ENCODE results near the gene RPS6KA3.
"Not testable (repeated sequence)": the region's sequence is repeated elsewhere in the genome, so short reads cannot be mapped to it uniquely, and the experiment has no call there.

The RPS6KA3 gene

DNA sequence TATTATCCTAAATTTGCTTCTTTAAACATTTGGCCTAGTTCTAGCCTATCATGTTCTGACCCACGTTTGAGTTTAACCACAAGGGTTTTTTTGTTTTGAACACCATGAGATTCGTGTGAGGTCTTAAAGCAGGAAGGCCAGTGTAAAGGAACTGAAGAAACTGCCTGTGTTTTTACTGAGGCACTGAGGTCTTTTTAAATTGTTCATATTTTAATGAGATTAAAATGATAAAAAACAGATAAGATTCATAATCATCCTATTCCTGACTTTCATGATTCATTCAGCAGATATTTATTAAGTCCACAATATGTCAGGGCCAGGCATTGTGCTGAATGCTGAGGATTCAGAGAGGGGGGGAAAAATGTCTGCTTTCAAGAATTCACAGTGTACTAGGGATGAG is 3.2 kb downstream of the RPS6KA3 start:
- DNase-seq, result no peak

DNA sequence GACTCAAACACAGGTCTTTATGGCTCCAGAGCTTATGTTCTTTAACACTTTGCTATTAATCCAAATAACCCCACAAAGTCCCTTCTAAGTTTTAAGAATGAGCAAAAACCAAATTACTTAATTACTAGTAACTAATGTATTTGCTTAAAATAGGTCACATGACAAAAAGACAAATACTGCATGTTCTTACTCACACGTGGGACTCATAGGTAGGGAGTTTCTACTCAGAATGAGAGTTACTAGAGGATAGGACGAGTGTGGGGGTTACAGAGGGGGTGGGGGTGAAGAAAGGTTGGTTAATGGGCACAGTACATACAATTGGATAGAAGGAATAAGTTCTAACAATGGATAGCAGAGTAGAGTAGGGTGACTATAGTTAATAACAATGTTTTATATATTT is 5.8 kb downstream of the RPS6KA3 start:
- DNase-seq, result no peak

DNA sequence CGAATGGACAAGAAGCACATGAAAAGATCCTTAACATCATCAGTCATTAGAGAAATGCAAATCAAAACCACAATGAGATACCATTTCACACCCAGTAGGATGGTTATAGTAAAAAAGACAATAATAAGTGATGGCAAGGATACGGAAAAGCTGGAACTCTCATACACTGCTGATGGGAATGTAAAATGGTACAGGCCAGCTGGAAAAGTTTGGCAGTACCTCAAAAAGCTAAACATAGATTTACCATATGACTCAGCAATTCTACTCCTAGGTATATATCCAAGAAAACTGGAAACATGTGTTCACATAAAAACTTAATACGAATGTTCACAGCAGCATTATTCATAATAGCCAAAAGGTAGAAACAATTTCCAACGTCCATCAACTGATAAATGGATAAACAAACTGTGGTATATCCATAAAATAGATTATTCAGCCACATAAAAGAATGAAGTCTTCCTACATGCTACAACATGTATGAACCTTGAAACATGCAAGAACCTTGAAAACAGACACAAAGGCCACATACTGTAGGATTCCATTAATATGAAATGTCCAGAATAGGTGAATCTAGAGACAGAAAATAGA is 11.9 kb downstream of the RPS6KA3 start:
- DNase-seq, result no peak

DNA sequence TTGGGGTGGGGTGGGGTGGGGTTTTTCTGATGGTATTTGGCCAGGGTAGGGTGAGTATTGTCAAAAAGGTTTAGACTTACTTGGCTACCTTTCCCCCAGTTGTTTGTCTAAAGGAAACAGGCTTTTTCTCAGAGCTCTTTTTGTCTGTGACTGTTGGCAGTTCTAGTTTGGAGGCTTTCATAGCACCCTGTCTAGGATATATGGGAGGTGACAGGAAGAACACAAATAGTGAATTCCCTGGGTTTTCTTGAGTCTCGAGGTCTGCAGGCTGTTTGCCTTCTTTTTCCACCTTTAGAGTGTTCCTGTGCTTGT is 13.5 kb downstream of the RPS6KA3 start:
- DNase-seq, result no peak

DNA sequence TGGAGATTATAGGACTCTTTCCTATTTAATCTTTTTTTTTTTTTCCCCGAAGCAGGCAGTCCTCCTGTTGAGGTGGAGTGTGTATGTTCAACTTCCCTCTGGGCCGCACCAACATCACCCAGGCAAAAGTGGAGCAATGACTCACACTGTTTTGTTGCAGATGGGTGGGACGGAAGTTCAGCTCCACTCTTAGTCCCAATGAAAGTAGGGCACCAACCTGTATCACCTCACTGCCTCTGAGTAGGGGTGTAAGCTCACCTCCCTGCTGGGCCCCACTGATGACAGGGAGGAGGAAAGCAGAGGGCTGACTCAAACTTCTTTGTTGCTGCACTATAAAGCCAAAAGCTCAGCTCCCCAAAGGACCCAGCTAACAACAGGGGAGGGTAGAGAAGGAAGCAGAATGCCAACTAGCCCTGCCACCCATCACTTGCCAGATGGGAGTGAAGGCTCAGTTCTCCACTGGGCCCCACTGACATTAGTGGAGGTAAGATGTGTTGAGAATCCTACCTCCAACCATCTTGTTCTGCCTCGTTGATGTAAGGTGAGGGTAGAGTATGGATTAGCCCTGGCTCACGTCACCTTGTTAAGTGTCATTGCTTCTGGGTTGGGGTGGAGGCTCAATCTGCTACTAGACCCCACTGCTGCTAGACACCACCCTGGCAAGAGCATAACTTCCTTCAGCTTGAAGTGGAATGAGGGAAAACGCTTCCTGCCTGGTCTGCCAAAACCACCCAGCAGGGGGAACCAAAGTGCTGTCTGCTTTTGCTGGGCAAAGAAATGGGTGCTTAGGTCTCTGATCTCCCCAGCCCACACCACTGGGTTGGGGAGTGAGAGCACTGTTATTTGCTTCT is 14.1 kb downstream of the RPS6KA3 start:
- DNase-seq, result peak; percentile 64 to 78

DNA sequence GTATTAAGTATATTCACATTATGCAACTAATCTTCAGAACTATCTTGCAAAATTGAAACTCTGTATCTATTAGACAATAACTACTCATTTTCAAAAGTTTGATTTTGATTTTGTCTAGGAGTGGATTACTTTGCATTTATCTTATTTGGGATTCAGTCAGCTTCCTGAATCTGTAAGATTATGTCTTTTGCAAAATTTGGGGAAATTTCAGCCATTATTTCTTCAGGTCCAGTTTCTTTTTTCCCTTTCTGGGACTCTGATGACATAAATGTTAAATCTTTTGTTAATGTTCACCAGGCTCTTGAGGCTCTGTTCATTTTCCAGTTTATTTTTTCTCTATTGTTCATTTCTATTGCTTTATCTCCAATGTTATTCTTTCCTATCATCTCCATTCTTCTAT is 15.0 kb downstream of the RPS6KA3 start:
- DNase-seq, result no peak

DNA sequence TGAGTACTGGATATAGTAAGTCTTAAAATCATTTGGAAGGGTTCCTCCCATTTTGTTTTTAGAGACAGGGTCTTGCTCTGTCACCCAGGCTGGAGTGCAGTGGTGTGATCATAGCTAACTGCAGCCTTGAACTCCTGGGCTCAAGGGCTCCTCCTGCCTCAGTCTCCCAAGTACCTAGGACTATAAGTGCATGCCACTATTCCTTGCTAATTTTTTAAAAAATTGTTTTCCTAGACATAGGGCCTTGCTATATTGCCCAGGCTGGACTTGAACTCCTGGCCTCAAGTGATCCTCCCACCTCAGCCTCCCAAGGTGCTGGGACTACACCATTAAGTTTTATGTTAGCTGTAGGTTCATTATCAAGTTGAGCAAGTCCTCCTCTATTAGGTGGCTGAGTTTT is 16.6 kb downstream of the RPS6KA3 start:
- DNase-seq, result not testable (repeated sequence)

DNA sequence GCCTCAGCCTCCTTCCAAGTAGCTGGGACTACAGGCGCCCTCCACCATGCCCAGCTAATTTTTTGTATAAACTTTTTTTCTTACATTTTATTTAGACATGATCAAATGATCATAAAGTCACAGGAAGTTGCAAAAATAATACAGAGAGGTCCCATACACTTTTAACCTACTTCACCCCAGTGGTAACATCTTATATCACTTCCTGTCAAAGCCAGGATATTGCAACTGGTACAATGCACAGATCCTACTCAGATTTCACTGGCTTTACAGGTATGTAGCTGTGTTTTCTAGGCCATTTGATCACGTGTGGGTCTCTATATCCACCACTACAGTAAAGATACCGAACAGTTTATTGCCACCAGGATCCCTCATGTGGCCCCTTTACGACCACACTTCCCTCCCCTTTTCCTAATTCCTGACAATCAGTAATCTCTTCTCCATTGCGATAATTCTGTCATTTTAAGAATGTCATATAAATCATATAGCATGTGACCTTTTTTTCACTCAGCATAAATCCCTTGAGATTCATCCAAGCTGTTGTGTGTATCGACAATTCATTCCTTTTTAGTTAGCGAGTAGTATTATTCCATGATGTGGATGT is 18.0 kb downstream of the RPS6KA3 start:
- no peak for DNase-seq

DNA sequence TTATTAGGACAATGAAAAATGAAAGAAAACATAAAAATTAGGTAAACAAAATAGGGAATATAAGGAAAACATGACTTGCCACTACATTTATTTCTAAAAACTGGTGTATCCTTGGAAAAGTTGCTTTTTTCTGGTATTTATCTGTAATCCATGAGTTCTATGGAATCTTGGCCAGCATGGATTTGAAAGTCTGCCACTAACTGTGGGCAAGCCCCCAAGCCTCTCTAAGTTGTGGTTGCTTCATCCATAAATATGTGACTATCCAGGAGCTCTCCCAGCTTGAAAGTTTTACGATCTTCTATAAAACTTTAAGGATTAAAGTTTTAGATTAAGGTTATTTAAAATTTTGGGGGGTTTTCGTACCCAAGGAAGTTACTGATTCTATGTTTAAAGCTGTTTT is 21.8 kb downstream of the RPS6KA3 start:
- no peak for DNase-seq

DNA sequence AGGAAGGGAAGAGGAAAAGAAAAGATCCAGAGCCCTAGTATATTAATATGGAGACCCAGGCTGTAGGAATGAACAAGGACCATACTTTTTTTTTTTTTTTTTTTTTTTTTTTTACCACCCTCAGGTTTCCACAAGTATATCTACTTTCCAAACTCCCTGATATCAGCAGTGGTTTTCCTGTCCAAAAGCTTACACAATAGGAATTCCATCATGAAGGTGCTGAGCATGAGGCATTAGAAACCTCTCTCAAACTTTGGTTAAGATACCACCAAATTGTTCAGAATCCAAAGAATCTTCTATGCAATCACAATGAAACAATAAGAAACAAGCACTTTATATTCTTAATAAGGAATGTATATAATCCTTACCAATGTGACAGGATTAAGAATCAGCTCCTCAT is 26.5 kb downstream of the RPS6KA3 start:
- no peak for DNase-seq

DNA sequence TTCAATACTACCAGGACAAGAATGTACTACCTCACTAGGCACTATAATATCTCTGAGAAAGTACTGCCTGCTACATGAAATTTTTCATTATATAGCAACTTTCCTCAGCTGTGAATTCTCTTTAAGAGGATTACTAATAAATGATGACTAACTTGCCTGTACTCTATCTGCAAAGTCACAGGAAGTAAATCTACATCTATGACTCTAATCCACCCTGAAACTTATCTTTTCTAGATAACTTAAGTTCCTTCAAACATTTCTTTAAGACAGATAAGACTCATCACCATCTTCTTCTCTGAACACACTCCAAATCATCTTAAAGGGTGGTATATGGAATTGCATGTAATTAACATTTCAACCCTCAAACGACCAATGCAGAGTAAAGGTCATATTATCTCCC is 28.8 kb downstream of the RPS6KA3 start:
- DNase-seq, result no peak

DNA sequence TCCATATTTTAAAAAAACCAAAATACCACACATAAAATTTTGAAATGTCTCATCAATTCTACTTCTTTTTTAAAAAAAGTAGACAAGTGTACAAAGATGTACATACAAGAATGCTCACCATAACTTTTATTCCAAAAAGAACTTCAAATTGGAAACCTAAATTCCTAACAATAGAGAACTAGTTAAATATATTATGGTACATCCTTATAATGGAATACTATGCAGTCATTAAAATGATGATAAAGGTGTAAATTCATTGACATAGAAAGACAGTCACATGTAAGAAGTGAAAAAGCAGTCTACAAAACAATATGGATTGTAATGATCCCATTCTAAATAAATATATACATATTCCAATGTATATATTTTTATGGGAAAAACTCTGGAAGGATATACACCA is 31.0 kb downstream of the RPS6KA3 start:
- DNase-seq, result no peak

DNA sequence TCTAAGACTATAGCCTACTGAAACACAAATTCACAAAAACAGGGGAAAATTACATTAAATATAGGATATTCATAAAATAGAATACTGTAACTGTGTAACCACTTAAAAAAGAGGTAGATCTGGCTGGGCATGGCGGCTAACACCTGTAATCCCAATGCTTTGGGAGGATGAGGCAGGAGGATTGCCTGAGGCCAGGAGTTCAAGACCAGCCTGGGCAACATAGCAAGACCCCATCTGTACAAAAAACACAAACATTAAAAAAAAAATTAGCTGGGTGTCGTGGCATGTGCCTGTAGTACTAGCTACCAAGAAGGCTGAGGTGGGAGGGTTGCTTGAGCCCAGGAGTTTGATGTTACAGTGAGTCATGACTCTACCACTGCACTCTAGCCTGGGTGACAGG is 33.4 kb downstream of the RPS6KA3 start:
- DNase-seq, result no peak

DNA sequence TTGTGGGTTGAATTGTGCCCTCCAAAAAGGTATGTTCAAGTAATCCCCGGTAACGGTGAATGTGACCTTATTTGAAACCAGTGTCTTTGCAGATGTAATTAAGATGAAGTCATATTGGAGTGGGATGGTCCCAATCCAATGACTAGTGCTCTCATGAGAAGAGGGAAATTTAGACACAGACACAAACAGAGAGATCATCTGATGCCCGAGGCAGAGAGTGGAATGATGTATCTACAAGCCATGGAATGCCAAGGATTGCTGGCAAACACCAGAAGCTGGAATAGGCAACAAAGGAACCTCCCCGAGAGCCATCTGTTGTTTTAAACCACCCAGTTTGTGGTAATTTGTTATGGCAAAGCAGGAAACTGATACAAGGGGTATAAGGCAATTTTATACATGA is 35.1 kb downstream of the RPS6KA3 start:
- DNase-seq, result no peak

DNA sequence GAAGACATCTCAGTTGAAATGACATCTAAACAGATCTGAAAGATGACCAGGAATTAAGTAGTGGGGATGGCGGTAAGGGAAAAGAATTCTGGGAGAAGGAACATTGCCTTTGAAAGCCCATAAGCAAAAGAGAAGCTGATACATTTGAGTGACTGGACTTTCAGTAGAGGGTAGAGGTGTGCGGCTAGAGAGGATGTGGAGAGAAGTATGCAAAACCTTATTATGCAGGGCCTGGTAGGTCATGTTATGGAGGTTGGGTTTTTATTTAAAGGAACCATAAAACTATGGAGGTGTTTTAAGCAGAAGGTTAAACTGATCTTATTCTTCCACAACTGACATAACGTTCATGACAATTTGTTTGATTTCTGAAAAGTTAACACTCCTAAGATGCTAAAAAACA is 36.3 kb downstream of the RPS6KA3 start:
- DNase-seq, result no peak

DNA sequence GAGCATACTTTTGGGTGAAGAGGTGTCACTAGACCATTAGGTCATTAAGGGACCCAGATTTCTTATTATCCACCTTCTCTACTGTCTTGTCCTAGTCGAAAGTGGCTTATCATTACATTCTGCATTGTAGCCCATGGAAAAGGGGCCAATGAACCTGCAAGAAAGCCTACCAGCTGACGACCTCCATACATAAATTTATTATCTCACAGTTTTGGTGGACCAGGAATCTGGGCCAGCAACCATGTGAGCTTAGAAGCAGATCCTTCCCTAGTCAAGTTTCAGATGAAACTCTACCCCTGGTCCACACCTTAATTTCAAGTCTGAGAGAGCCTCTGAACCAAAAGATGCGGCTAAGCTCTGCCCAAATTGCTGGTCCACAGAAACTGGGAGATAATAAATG is 37.6 kb downstream of the RPS6KA3 start:
- no peak for DNase-seq

DNA sequence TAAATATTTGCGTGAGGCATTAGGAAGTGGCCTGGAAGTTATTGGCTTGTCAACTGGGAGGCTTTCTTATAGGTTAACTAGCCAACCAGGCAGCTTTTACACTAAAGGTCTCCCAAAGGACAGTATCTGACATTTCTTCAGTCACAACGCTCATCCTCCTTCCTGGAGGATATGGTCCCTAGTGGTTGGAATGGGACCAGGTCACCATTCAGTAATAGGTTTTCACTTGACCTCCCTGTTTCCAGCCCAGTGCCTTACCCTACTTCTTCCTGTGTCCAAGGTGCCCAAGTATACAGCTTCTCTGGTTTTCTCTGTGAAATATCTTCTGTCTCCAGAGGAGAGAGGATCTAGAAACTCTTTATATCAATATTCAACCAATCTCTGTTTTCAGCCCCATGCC is 38.5 kb downstream of the RPS6KA3 start:
- no peak for DNase-seq

DNA sequence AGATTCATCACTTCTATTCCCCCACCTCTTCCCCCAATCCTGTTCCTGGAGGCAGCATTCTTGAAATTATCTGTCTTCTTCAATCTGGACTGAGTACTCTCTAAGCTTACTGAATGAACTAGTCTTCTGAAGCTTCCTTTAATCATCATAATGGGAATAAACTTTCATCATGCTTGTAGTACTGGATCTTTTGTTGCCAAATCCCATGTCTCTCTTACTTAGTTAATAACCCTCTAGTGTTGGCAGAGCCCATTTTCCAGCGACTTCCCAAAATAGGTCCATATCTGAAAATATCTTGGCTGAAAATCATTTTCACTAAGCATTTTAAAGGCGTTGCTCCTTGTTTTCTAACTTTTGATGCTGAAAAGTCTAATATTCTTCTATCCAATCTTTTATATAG is 39.6 kb downstream of the RPS6KA3 start:
- no peak for DNase-seq

DNA sequence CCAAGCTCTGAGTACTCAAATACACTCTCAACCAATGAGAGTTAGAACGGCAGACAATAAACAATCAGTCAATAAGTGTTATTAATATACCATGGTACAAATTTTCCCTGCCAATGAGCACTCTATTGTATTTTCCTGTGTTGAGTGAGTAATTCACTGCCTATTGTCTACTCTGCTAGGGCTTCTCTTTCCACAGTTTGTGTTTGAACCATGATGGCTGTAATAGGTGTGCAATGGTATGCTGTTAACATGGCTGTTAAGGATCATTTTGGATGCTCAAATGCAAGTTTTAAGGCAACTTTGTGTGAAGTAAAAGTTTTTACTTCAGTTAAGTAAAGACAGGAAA is 41.2 kb downstream of the RPS6KA3 start:
- no peak for DNase-seq

DNA sequence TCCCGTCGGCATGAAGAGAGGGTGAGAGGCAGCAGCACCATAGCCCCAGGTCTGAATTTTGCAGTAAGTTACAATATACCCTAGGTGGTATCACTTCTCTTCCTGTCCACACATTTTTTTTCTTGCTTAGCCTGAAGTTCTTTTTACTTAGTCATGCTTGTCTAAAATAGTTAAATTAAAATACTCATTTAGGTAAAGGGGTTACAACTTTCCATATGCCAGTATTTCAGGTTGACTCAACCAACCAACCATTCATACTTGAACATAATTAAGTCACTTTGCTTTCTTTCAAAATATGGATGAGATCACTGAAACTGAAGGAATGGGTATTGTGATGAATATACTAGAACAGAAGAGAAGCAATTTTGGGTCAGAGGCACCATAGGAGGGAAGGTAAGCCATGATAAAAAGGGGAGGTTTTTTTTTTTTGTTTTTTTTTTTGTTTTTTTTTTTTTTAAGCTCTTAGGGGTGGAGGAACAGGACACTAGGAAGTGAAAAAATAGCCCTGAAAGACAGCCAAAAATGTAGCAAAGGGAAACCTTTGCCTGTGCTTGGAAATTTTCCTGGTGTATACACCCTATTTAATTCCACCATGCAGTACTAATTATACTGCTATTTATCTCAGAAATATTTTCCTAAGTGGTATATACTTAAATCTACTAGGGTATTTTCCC is 41.8 kb downstream of the RPS6KA3 start:
- DNase-seq, result no peak

DNA sequence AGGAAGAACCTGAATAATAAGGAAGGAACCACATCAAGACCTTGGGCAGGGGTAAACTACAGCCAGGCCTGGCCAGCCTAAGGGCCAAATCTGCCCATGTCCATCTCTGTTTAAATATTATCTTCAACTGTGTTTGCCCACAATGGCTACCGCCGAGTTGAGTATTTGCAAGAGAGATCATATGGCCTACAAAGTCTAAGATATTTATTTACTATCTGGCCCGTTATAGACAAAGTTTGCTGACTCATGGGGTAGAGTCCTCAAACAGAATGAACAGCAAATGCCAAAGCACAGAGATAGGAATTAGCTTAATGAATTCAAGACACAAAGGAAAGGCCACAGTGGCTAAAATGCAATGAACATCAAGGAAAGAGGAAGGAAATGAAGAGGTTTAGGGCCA is 44.8 kb downstream of the RPS6KA3 start:
- DNase-seq, result no peak

DNA sequence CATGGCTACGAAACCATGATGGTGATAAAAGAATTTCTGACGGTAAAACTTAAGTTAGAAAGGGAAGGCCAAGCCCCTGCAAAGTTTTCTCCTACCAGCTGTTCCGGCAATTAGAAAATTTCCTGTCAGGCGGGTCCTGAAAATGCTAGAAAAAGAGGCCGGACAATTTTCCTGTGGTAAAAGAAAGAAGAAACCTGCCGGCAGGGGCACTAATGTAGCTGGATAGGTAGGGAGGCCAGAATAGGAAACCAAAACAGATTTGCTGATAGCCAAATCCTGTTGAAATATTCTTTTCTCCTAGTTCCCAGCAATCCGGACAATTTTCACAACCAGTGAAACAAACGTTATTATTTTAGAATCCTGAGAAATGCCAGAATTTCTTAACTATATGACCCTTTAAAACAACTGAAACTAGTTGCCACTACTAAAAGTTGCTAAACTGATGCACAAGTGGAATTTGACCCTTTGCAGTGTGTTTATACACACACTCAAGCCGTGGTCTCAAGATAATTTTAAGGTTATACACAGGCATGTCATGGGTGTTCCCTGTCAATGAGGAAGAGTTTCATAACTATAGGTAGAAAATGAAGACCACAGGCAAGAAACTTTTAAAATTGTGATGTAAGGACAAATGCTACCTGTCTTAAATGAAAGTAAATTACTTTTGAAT is 47.7 kb downstream of the RPS6KA3 start:
- no peak for DNase-seq

DNA sequence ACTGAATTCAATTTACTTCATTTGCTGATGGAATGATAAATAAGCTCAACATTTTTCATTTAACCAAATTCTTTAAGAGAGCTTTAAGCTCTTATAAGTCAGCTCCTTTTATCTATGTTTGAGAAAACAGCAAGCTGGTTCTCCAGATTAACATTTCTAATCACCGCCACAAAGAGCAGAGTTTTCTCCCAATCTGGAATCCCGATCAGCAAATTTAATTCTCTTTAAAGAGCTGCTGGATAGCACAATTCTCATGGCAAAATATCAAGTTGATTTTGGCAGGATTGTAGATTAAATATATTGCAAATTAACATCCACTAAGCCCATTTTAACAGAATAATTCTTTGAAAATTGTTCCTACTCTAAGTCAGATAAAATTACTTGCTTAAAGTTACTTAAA is 48.8 kb downstream of the RPS6KA3 start:
- DNase-seq, result no peak

DNA sequence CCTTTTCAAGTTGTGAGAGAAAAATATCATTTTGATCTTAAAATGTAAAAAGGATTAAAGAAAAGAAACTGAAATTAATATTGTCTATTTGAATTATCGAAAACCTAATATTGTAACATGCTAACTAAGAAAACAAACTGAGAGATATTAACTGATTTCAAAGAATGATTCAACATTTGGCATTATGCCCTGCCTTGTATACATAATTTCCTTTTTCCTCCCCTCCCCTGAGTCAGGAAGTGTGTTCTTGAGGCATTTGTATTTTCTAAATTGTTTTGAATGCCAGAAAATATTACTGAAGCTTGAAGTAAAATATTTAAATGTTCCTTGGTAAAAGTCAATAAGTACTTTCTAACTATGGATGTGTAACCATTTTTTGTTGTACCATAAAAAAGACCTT is 49.4 kb downstream of the RPS6KA3 start:
- DNase-seq, result no peak
